Kidney (tissue), 14 donors: ENCODE results near the gene CAMTA1. TPM values are rescaled to one million over a fixed set of nuclear protein-coding genes. Genes with fewer than 3 reads are reported as not detected.

Experiments used
- DNase-seq, 5 donors: peaks; one replicate each; pipeline ENCODE4 v3.0.0-alpha.2; 2013 to 2020
- FAIRE-seq: peaks from 2 replicates; lab custom pipeline; 2012; peaks lifted over from hg19 to GRCh38; lab: Jason Lieb, UNC
- H3K27ac ChIP-seq, 2 donors: one replicate each; pipeline ENCODE4 v1.7.0; 2013; ENCODE audit warnings: low read depth in 2 of 2, low read length in 2 of 2, inconsistent platforms in 1 of 2
- H3K27me3 ChIP-seq: one replicate; pipeline ENCODE4 v1.7.1; 2013; ENCODE audit warnings: low read length, inconsistent platforms; ENCODE audit not compliant: control insufficient read depth, insufficient read depth
- H3K36me3 ChIP-seq, 3 donors: one replicate each; pipeline versions ENCODE4 v1.7.0 to v1.7.1; 2013; ENCODE audit warnings: low read length in 3 of 3, control low read depth in 1 of 3, inconsistent platforms in 1 of 3; ENCODE audit not compliant: insufficient read depth in 3 of 3, control insufficient read depth in 2 of 3
- H3K4me1 ChIP-seq, 3 donors: one replicate each; pipeline versions ENCODE4 v1.7.0 to v1.7.1; 2013; ENCODE audit warnings: low read length in 3 of 3, inconsistent platforms in 1 of 3, low read depth in 1 of 3; ENCODE audit not compliant: control insufficient read depth in 2 of 3, insufficient read depth in 2 of 3
- H3K4me3 ChIP-seq, 3 donors: one replicate each; pipeline versions ENCODE4 v1.7.0 to v1.8.1; 2013; ENCODE audit warnings: low read length in 3 of 3, control low read depth in 1 of 3, inconsistent platforms in 1 of 3
- H3K9ac ChIP-seq, 3 donors: one replicate each; pipeline versions ENCODE4 v1.7.0 to v1.7.1; 2013; ENCODE audit warnings: low read length in 3 of 3, control low read depth in 1 of 3, inconsistent platforms in 1 of 3
- H3K9me3 ChIP-seq, 3 donors: one replicate each; pipeline versions ENCODE4 v1.7.0 to v1.7.1; 2013; ENCODE audit warnings: low read length in 3 of 3, control low read depth in 1 of 3, inconsistent platforms in 1 of 3; ENCODE audit not compliant: control insufficient read depth in 2 of 3, insufficient read depth in 1 of 3
- intact Hi-C: fragments of 100-400 bp; cut with DNase I; formaldehyde crosslinking; loops from one replicate; pipeline ENCODE4 v1.11.1; 2022
- polyA plus RNA-seq: library from polyadenylated mRNA; stranded (reverse); fragments of 350-450 nt; fragmentation: Illumina TruSeq; extraction: RNeasy Lipid Tissue Mini Kit (QIAGEN cat#74804); gene quantifications from one replicate; pipeline ENCODE4 v1.2.3, GENCODE V29; 2014; ENCODE audit warnings: low read depth, low replicate concordance; ENCODE audit not compliant: insufficient read depth
- total RNA-seq: library from RNA; stranded (reverse); fragmentation: NEBNext Ultra II Directional; extraction: Animal tissue kit (Norgen Biotek cat#: 25700); gene quantifications from one replicate; pipeline ENCODE4 v1.2.1, GENCODE V29; 2021
- TF ChIP-seq, protein P1 (sequence below): IDR thresholded peaks from 3 replicates; pipeline ENCODE4 v1.5.1; 2012; ENCODE audit warnings: mild to moderate bottlenecking, moderate library complexity, borderline replicate concordance; ENCODE audit not compliant: insufficient read depth; ENCODE audit errors: extremely low read depth
- donor health status: control.
- donor health status: control.
- donor health status: control.
- donor health status: control.
- donor health status: control.
- donor health status: DM: yes; HTN: yes; CAD: no.
- donor health status: Normal renal cell carcinoma (clear cell type).

The CAMTA1 gene
- total and polyA plus RNA-seq, 2 donors from 2014 or later = 79.0 to 170 TPM

DNA sequence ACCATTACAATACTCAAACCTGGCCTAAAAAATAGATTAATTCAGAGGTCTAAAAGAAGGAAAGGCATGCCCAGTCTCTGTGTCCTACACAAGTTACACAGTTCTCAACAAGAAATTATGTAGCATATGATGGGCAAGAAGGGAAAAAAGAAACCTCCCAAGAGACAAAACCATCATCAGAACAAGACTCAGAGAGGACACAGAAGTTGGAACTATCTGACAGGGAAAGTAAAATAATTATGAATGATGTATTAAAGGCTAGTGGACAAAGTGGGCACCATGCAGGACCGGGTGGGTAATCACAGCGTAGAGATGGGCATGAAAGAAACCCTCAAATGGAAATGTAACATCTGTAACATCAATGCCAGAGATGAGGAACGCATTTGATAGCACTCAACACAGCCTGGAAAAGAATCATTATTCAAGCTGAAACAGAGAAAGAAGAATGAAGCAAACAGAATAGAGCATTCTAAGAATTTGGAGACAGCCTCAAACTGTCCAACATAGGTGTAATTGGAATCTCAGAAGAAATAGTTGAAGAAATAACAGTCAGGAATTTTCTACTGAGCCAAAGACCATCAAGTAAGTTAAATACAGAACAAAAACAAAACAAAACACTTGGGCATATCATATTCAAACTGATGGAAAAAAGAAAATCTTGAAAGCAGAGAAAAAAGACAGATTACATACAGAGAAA lies 1028.6 kb downstream of the CAMTA1 start:
- no peak overlapping the region for H3K9ac ChIP-seq
- H3K4me3 ChIP-seq = no peak overlapping the region
- H3K9me3 ChIP-seq = peaks cover 0 to 9% (median 0%) of the 10 kb centered on the region in 3 donors
- H3K27me3 ChIP-seq = no peaks in the 10 kb centered on the region
- peaks cover 0 to 55% (median 45%) of the 10 kb centered on the region in 3 donors for H3K36me3 ChIP-seq
- no peak for DNase-seq
- no peak overlapping the region for H3K27ac ChIP-seq
- no peaks in the 10 kb centered on the region for H3K4me1 ChIP-seq
- no peak for FAIRE-seq
- TF ChIP-seq, protein P1, sequence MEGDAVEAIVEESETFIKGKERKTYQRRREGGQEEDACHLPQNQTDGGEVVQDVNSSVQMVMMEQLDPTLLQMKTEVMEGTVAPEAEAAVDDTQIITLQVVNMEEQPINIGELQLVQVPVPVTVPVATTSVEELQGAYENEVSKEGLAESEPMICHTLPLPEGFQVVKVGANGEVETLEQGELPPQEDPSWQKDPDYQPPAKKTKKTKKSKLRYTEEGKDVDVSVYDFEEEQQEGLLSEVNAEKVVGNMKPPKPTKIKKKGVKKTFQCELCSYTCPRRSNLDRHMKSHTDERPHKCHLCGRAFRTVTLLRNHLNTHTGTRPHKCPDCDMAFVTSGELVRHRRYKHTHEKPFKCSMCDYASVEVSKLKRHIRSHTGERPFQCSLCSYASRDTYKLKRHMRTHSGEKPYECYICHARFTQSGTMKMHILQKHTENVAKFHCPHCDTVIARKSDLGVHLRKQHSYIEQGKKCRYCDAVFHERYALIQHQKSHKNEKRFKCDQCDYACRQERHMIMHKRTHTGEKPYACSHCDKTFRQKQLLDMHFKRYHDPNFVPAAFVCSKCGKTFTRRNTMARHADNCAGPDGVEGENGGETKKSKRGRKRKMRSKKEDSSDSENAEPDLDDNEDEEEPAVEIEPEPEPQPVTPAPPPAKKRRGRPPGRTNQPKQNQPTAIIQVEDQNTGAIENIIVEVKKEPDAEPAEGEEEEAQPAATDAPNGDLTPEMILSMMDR = no peak
- intact Hi-C loops = no loop called here

Other genes with a start within 250 kb of the CAMTA1 start
- 28.7 TPM for gene NOL9, start 230.9 kb upstream of the CAMTA1 start, total RNA-seq
- gene NOL9, start 230.9 kb upstream of the CAMTA1 start, polyA plus RNA-seq = 4.3 TPM
- not detected for gene TAS1R1, start 230.1 kb upstream of the CAMTA1 start, total RNA-seq
- gene TAS1R1, start 230.1 kb upstream of the CAMTA1 start, polyA plus RNA-seq = not detected
- gene ZBTB48, start 205.5 kb upstream of the CAMTA1 start, total RNA-seq = 45.5 TPM
- 27.1 TPM for gene ZBTB48, start 205.5 kb upstream of the CAMTA1 start, polyA plus RNA-seq
- gene KLHL21, start 182.6 kb upstream of the CAMTA1 start, total RNA-seq = 25.0 TPM
- 13.9 TPM for gene KLHL21, start 182.6 kb upstream of the CAMTA1 start, polyA plus RNA-seq
- 11.0 TPM for gene PHF13, start 171.7 kb upstream of the CAMTA1 start, total RNA-seq
- 6.0 TPM for gene PHF13, start 171.7 kb upstream of the CAMTA1 start, polyA plus RNA-seq
- gene THAP3, start 160.6 kb upstream of the CAMTA1 start, total RNA-seq = 14.4 TPM
- 28.7 TPM for gene THAP3, start 160.6 kb upstream of the CAMTA1 start, polyA plus RNA-seq
- 44.6 TPM for gene DNAJC11, start 83.6 kb upstream of the CAMTA1 start, total RNA-seq
- 49.8 TPM for gene DNAJC11, start 83.6 kb upstream of the CAMTA1 start, polyA plus RNA-seq